ENCODE measurements around the gene CCDC127.

Gene CCDC127

DNA sequence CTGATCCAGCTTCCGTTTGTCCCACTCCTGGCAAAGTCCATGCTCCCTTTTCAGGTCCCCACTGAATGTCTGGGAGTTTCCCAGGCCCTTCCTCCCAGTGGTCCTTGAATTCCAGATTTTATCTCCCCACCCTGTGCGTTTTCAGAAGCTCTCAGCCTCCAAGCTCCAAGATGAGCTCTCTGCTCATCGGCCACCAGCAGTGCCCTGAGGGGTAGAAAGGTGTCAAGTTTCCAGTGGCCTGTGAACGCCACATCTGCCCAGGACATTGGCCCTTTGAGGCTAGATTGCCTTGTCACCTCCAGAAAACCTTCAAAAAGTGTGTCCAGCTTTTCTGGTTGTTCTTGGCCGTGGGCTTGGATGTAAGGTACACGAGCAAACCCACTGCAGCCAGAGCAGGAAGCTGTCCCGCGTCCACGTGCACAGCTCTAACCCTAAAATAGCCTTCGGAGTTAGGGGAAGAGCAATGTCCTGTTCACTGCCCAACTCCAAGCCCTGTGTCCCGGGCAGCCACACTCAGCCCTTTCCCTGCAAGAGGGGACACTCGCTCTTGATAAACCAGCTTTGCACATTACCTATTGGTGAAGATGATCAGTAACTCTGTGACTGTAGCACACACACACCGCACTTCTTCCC lies 37.6 kb downstream of the CCDC127 start:
- H3K27ac ChIP-seq = no peak overlapping the region
- POLR2A ChIA-PET (ENCODE audit: low non-redundant PET) = no interaction called here
- no peak for DNase-seq (ENCODE audit: low spot score)
- TF ChIP-seq, protein P1, sequence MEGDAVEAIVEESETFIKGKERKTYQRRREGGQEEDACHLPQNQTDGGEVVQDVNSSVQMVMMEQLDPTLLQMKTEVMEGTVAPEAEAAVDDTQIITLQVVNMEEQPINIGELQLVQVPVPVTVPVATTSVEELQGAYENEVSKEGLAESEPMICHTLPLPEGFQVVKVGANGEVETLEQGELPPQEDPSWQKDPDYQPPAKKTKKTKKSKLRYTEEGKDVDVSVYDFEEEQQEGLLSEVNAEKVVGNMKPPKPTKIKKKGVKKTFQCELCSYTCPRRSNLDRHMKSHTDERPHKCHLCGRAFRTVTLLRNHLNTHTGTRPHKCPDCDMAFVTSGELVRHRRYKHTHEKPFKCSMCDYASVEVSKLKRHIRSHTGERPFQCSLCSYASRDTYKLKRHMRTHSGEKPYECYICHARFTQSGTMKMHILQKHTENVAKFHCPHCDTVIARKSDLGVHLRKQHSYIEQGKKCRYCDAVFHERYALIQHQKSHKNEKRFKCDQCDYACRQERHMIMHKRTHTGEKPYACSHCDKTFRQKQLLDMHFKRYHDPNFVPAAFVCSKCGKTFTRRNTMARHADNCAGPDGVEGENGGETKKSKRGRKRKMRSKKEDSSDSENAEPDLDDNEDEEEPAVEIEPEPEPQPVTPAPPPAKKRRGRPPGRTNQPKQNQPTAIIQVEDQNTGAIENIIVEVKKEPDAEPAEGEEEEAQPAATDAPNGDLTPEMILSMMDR (conservative IDR thresholded peaks at IDR 0.05; ENCODE audit: low read depth) = no peak
- CTCF ChIA-PET = interaction anchor here (0.6 kb wide), 1 partner anchor 11 kb away, joined by 4 read pairs; the partner anchor contains the start of gene LRRC14B

DNA sequence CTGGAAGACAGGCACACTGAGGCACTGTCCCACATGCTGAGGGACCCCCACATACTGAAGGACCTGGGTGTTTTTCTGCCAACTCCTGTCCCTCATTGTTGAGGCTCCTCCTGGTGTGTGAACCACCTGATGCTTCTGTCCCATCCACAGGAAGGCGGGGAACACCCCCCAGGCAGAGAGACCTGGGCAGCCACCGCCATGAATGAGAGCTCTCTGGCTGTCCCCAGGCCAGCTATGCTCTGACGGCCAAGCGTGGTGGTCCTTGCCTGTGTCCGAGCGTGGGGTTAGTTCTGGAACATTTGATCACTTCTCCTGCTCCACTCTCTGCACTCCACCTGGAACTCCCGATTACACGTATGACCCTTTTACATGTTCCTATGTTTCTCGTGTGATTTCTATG lies 38.6 kb downstream of the CCDC127 start:
- ChIA-PET CTCF (no interaction called here), POLR2A (ENCODE audit: low non-redundant PET) (no interaction called here)
- no peak overlapping the region for H3K27ac ChIP-seq
- no peak for DNase-seq (ENCODE audit: low spot score)
- TF ChIP-seq, protein P1 (conservative IDR thresholded peaks at IDR 0.05; ENCODE audit: low read depth) = no peak

DNA sequence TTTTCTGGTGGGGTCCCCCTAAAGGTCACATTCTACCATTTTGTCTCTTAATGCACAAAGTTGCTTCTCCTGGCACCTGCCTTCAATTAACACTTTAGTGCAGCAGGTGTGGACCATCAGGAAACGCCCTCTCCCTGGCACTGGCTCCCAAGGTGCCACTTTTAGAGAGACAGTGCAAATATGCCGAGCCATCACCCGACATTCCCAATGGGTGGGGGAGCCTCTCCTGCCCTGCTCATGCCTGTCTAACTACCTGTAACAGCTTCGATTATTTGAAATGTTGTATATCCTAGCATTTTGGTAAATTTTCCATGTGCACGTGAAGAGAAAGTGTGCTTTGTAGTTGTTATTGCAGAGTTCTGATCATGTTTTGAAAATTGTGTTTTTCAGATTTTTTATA lies 39.8 kb downstream of the CCDC127 start:
- no peak overlapping the region for H3K27ac ChIP-seq
- ChIA-PET CTCF (no interaction called here), POLR2A (ENCODE audit: low non-redundant PET) (no interaction called here)
- no peak for DNase-seq (ENCODE audit: low spot score)
- TF ChIP-seq, protein P1 (conservative IDR thresholded peaks at IDR 0.05; ENCODE audit: low read depth) = no peak

DNA sequence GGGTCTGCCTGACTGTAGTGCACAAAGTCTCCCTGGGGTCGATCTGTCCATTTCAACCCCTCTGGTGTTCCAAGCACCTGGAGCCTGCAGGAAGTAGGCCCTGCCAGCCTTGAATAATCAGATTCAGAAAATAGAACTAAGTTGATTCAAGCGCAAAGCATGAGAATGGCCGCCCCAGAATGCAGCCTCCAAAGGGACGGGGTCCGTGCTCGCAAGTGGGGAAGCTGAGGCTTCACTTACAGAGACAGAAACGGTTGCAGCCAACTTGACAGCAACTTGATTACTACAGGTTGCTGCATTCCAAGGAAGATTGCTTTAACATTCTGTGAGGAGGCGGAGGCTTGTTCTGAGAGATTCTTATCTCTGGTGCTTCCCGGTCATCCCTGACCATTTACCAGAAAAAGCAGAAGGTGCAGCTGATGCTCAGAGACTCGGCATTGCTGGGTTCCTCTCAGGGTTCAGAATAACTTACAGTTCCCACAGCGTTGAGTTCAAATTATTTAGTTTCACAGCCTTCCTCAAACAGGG lies 41.6 kb downstream of the CCDC127 start:
- TF ChIP-seq, protein P1 (conservative IDR thresholded peaks at IDR 0.05; ENCODE audit: low read depth) = no peak
- CTCF ChIA-PET = interaction anchor here (0.7 kb wide), 1 partner anchor 97 kb away, joined by 3 read pairs; no protein-coding TSS in a partner anchor

DNA sequence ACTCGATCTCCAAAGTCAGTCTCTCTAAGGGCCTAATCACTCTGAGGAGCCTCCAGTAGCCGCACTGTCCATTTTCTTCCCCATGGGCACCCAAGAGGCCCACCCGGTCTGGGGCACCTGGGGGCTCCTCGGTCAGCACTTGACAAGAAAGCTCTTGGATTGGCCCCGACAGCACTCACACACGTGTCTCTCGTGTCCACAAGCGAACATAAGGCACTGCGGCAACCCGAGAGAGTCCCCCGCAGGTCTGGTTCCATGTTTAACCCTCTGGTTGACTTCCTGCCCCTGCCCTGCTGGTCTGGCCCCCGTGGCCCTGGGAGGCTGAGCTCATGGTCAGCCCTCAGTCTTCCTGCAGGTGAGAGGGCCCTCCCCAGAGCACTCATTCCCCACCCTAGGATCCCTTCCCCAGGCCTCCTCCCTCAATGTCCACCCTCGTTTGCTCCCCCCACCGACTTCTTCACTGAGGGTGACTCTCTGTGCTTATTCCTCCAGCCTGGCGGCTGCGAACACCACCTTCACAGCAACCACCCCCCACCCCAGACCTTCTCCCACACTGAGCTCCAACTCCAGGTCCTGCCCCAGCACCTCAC lies 43.0 kb downstream of the CCDC127 start:
- H3K27ac ChIP-seq = no peak overlapping the region
- CTCF ChIA-PET = interaction anchor here (1.0 kb wide), 1 partner anchor 14 kb away, joined by 5 read pairs; no protein-coding TSS in a partner anchor
- DNase-seq (ENCODE audit: low spot score) = no peak
- TF ChIP-seq, protein P1 (conservative IDR thresholded peaks at IDR 0.05; ENCODE audit: low read depth) = no peak
- POLR2A ChIA-PET (ENCODE audit: low non-redundant PET) = no interaction called here

More for the DNA sequence above, 41.6 kb downstream of the CCDC127 start:
- H3K27ac ChIP-seq = no peak overlapping the region
- DNase-seq (ENCODE audit: low spot score) = no peak
- POLR2A ChIA-PET (ENCODE audit: low non-redundant PET) = no interaction called here

DNA sequence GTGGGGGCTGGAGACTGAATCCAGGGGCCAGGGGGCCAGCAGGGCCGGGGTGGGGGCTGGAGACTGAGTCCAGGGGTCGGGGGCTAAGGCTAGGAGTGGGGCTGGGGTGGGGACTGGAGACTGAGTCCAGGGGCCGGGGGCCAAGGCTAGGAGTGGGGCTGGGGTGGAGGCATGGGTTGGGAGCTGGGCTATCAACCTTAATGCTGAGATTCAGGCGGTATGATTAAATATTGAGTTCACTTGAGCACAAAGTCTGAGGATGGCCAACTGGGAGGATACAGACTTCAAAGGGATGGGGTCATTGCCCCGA lies 43.7 kb downstream of the CCDC127 start:
- POLR2A ChIA-PET (ENCODE audit: low non-redundant PET) = no interaction called here
- H3K27ac ChIP-seq = no peak overlapping the region
- CTCF ChIA-PET = no interaction called here
- DNase-seq (ENCODE audit: low spot score) = no peak
- TF ChIP-seq, protein P1 (conservative IDR thresholded peaks at IDR 0.05; ENCODE audit: low read depth) = no peak

Measured in RWPE1 (cell line).